ENCODE data around the gene FBXO40. TPM values are rescaled to one million over a fixed set of nuclear protein-coding genes. Genes with fewer than 3 reads are reported as not detected.

The FBXO40 gene
- total and polyA plus RNA-seq, 2 of the 13 experiments (the other 11 are each of a cell fraction or from before 2014, with no cell fraction given), result not detected

- TF ChIP-seq BCLAF1 (IDR thresholded peaks at IDR 0.05), result no peak
- peak; percentile 80 for TF ChIP-seq ZNF687 (CRISPR knock-in tag; IDR thresholded peaks at IDR 0.05)
- no peak for TF ChIP-seq CHCHD3 (CRISPR knock-in tag; IDR thresholded peaks at IDR 0.05)
- TF ChIP-seq ZNF121 (CRISPR knock-in tag; IDR thresholded peaks at IDR 0.05), result no peak
- no peak for TF ChIP-seq ZBTB34 (CRISPR knock-in tag; IDR thresholded peaks at IDR 0.05)
- no peak for TF ChIP-seq NCOR1 (IDR thresholded peaks at IDR 0.05; ENCODE audit: borderline replicate concordance, low read length)
- no peak for TF ChIP-seq ZNF619 (CRISPR knock-in tag; IDR thresholded peaks at IDR 0.05)
- no peak for TF ChIP-seq HHEX (CRISPR knock-in tag; IDR thresholded peaks at IDR 0.05)
- no peak for TF ChIP-seq TEF (CRISPR knock-in tag; IDR thresholded peaks at IDR 0.05)
- TF ChIP-seq TP53 (CRISPR knock-in tag; conservative IDR thresholded peaks at IDR 0.05), result peak; percentile 83; the same call in 1 of the 2 replicates
- TF ChIP-seq THAP9 (CRISPR knock-in tag; IDR thresholded peaks at IDR 0.05; ENCODE audit: borderline replicate concordance), result peak; percentile 69; the same call in 1 of the 2 replicates
- 0 out of 2 replicates have a peak, but pooled peaks have one; percentile 32 for TF ChIP-seq AHR (CRISPR knock-in tag; IDR thresholded peaks at IDR 0.05)
- TF ChIP-seq ZNF546 (CRISPR knock-in tag; conservative IDR thresholded peaks at IDR 0.05), result no peak
- peak; percentile 51; the same call in 1 of the 2 replicates for TF ChIP-seq MED1 (CRISPR knock-in tag; IDR thresholded peaks at IDR 0.05)
Observed at GRCh38 chr3:121545574-121546455, 47.4 kb upstream of the FBXO40 start, which contains the start of gene POLQ (continued).

Measured in HepG2 (cell line).